K562 (cell line): ENCODE results near the gene MAGI2.

Experiments
- ATF4 ChIP-seq: fragments of 450-650 bp; formaldehyde crosslinking; IDR thresholded peaks from 2 replicates; pipeline ENCODE4 v1.4.0; 2022; ENCODE audit warnings: mild to moderate bottlenecking, moderate library complexity
- BCLAF1 ChIP-seq, 2 experiments: fragments of 450-650 bp in 1 of 2; IDR thresholded peaks; 2 replicates each; pipeline ENCODE4 v1.6.1; 2011 to 2017; ENCODE audit warnings: low read depth in 2 of 2, antibody characterized with exemption in 1 of 2, borderline replicate concordance in 1 of 2, low read length in 1 of 2, mild to moderate bottlenecking in 1 of 2, mixed read lengths in 1 of 2; ENCODE audit not compliant: control insufficient read depth in 1 of 2
- CHD2 ChIP-seq: IDR thresholded peaks from 2 replicates; pipeline ENCODE4 v1.6.1; 2011; ENCODE audit warnings: low read depth, low read length
- CREM ChIP-seq: IDR thresholded peaks from 2 replicates; pipeline ENCODE4 v1.6.1; 2014; ENCODE audit warnings: antibody characterized with exemption, low read depth
- CTCF ChIP-seq, 3 experiments: IDR thresholded peaks in 2 of 3; conservative IDR thresholded peaks in 1 of 3; 2 replicates each; pipeline ENCODE4 v1.5.1; 2011 to 2012; ENCODE audit warnings: low read length in 3 of 3, mild to moderate bottlenecking in 3 of 3, control low read depth in 2 of 3, improper control_type of control experiment in 1 of 3, inconsistent platforms in 1 of 3, low read depth in 1 of 3, mixed read lengths in 1 of 3, moderate library complexity in 1 of 3; ENCODE audit not compliant: insufficient read depth in 2 of 3
- HDGF ChIP-seq: fragments of 450-650 bp; IDR thresholded peaks from 2 replicates; pipeline ENCODE4 v1.6.1; 2016
- NFIC ChIP-seq: fragments of 450-650 bp; IDR thresholded peaks from 2 replicates; pipeline ENCODE4 v1.6.1; 2017; ENCODE audit warnings: mild to moderate bottlenecking, inconsistent platforms
- PKNOX1 ChIP-seq: fragments of 450-650 bp; IDR thresholded peaks from 2 replicates; pipeline ENCODE4 v1.6.1; 2016
- STAT6 ChIP-seq: sonication (generic); formaldehyde crosslinking; IDR thresholded peaks from 2 replicates; pipeline ENCODE4 v1.8.1; 2023; ENCODE audit warnings: mild to moderate bottlenecking, missing genetic modification reagents
- TRIM28 ChIP-seq: fragments of 450-650 bp; IDR thresholded peaks from 2 replicates; pipeline ENCODE4 v1.6.1; 2017
- ZFP36 ChIP-seq: fragments of 150-350 bp; IDR thresholded peaks from 2 replicates; pipeline ENCODE4 v1.6.1; 2018; ENCODE audit warnings: low read length, low read depth; ENCODE audit not compliant: partially characterized antibody
- ZNF3 ChIP-seq: fragments of 250-450 bp; sonication (Bioruptor Pico); IDR thresholded peaks from 2 replicates; pipeline ENCODE4 v1.5.0; 2021; ENCODE audit warnings: mild to moderate bottlenecking, moderate library complexity
- TF ChIP-seq, protein P1 (sequence below): conservative IDR thresholded peaks from 2 replicates; pipeline ENCODE4 v1.6.1; 2011; ENCODE audit warnings: low read depth, mild to moderate bottlenecking, low read length; ENCODE audit not compliant: control insufficient read depth

GRCh38 chr7:78788464-78788863, 665.0 kb downstream of the MAGI2 start:
- TF ChIP-seq HDGF = no peak
- no peak for TF ChIP-seq PKNOX1
- TF ChIP-seq NFIC = no peak
- TF ChIP-seq CREM = no peak
- no peak for TF ChIP-seq CTCF (IDR thresholded peaks at IDR 0.05 in 2 of 3, conservative IDR thresholded peaks at IDR 0.05 in 1 of 3; ENCODE audit: insufficient read depth in 2 of 3, low read depth in 1 of 3, low read length in 3 of 3)
- no peak for TF ChIP-seq ZNF3 (CRISPR knock-in tag)
- no peak for TF ChIP-seq CHD2
- TF ChIP-seq BCLAF1 (IDR thresholded peaks at IDR 0.05; ENCODE audit: borderline replicate concordance in 1 of 2, control insufficient read depth in 1 of 2, low read depth in 2 of 2, low read length in 1 of 2) = no peak
- TF ChIP-seq, protein P1, sequence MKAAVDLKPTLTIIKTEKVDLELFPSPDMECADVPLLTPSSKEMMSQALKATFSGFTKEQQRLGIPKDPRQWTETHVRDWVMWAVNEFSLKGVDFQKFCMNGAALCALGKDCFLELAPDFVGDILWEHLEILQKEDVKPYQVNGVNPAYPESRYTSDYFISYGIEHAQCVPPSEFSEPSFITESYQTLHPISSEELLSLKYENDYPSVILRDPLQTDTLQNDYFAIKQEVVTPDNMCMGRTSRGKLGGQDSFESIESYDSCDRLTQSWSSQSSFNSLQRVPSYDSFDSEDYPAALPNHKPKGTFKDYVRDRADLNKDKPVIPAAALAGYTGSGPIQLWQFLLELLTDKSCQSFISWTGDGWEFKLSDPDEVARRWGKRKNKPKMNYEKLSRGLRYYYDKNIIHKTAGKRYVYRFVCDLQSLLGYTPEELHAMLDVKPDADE = no peak
- no peak for TF ChIP-seq ATF4 (CRISPR knock-in tag)
- no peak for TF ChIP-seq TRIM28
- no peak for TF ChIP-seq ZFP36
- TF ChIP-seq STAT6 (CRISPR knock-in tag) = no peak
